Astrocyte of the cerebellum (primary cell): ENCODE results near the gene CLEC11A.

Experiments used
- DNase-seq: peaks from one replicate; pipeline ENCODE4 v3.0.0-alpha.2; 2011; ENCODE audit warnings: low read depth
- H3K4me3 ChIP-seq: 2 replicates; pipeline ENCODE4 v1.5.1; 2011; ENCODE audit warnings: mild to moderate bottlenecking, low read depth, low read length, moderate library complexity
- CTCF ChIP-seq: IDR thresholded peaks from 2 replicates; pipeline ENCODE4 v1.5.1; 2012; ENCODE audit warnings: low read length, low read depth, moderate library complexity, mild to moderate bottlenecking; ENCODE audit errors: missing control alignments
- in situ Hi-C: cut with HindIII; loops from 2 replicates; pipeline ENCODE4 v1.10.0; 2017; ENCODE audit warnings: low sequenced_read_pairs

CLEC11A gene

GRCh38 chr19:50697414-50698124 lies 25.6 kb upstream of the CLEC11A start:
- no peak for TF ChIP-seq CTCF
- in situ Hi-C loops: no loop called here
- no peak for DNase-seq
- no peak overlapping the region for H3K4me3 ChIP-seq

- DNase-seq: no peak
- H3K4me3 ChIP-seq: no peak overlapping the region
- TF ChIP-seq CTCF: no peak
- in situ Hi-C loops: no loop called here
Observed at GRCh38 chr19:50701367-50701985, 21.7 kb upstream of the CLEC11A start.

GRCh38 chr19:50702158-50702870 lies 20.9 kb upstream of the CLEC11A start:
- H3K4me3 ChIP-seq: no peak overlapping the region
- no peak for TF ChIP-seq CTCF
- no peak for DNase-seq
- in situ Hi-C loops: no loop called here

- H3K4me3 ChIP-seq: no peak overlapping the region
- in situ Hi-C loops: no loop called here
- no peak for DNase-seq
- no peak for TF ChIP-seq CTCF
Observed at GRCh38 chr19:50702871-50703829, 20.0 kb upstream of the CLEC11A start.

GRCh38 chr19:50703915-50704796 lies 19.0 kb upstream of the CLEC11A start:
- in situ Hi-C loops: no loop called here

More at GRCh38 chr19:50703915-50704796, 19.0 kb upstream of the CLEC11A start:
- no peak for TF ChIP-seq CTCF
- no peak overlapping the region for H3K4me3 ChIP-seq
- DNase-seq: no peak
